Right lung (tissue), 5 donors: ENCODE data around the gene MYH7B. TPM values are rescaled to one million over a fixed set of nuclear protein-coding genes. Genes with fewer than 3 reads are reported as not detected.

ENCODE experiments used
- DNase-seq, 2 donors: peaks; one replicate each; pipeline ENCODE4 v3.0.0-alpha.2; 2013
- polyA plus RNA-seq, 5 donors: library from polyadenylated mRNA; unstranded; fragments of 120-200 nt; gene quantifications; one replicate each; pipeline versions ENCODE4 v1.2.1 to v1.2.3, GENCODE V29; 2013; ENCODE audit warnings: inconsistent platforms in 1 of 5, low replicate concordance in 1 of 5; ENCODE audit not compliant: insufficient read length in 5 of 5, insufficient read depth in 1 of 5

The MYH7B gene
- polyA plus RNA-seq, 5 donors, result 1.6 to 5.6 (median 2.1) TPM

DNA sequence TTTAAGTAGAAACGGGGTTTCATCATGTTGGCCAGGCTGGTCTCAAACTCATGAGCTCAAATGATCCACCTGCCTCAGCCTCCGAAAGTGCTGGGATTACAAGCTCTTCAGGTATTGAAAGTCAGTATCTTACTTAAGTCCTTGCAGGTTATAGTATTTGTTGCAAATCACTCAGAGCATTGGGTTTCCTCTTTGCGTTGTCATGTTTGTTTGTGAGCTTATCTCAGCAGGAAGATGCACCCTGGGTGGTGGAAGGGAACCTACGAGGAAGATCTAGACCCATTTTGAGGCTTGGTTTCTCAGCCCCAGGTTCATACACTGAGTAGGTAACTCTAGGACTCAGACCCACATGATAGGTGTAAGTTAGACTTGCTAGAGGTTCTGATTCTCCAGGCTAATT, 18.6 kb downstream of the MYH7B start:
- DNase-seq, result no peak

GRCh38 chr20:34976286-34976685, 20.6 kb downstream of the MYH7B start:
- DNase-seq, result no peak

DNA sequence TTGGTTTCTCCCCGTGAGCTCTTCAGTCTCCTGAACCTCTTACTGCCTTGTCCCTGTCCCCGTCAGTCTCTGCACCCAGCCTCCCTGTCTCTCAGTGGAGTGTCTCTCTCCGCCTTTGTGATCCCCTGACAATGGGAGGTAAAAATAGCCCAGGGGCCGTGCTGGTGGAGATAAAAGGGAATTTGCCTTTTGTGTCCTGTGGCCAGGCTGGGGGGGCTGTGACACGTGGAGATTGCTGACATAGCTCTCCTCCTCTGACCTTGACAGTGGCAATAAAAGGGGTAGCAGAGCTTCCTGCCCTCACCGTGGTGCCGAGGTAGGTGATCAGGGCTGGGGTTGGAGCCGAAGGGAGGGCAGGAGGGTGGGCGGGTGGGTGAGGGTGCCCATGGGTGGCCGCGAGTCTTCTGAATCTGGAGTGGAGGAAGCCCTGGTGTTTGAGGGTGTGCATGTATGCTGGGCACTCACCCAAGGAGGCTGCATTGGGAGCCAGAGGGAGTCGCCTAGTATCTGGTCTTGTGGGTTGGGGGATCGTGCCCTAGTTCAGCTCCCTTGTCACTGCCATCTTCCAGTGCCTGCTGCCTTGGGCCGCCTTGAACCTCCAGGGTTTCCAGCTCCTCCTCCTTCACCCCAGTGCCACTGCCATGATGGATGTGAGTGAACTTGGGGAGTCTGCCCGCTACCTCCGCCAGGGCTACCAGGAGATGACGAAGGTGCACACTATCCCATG, 21.9 kb downstream of the MYH7B start:
- DNase-seq, result no peak

GRCh38 chr20:34978092-34978744, 22.6 kb downstream of the MYH7B start:
- DNase-seq, result no peak

DNA sequence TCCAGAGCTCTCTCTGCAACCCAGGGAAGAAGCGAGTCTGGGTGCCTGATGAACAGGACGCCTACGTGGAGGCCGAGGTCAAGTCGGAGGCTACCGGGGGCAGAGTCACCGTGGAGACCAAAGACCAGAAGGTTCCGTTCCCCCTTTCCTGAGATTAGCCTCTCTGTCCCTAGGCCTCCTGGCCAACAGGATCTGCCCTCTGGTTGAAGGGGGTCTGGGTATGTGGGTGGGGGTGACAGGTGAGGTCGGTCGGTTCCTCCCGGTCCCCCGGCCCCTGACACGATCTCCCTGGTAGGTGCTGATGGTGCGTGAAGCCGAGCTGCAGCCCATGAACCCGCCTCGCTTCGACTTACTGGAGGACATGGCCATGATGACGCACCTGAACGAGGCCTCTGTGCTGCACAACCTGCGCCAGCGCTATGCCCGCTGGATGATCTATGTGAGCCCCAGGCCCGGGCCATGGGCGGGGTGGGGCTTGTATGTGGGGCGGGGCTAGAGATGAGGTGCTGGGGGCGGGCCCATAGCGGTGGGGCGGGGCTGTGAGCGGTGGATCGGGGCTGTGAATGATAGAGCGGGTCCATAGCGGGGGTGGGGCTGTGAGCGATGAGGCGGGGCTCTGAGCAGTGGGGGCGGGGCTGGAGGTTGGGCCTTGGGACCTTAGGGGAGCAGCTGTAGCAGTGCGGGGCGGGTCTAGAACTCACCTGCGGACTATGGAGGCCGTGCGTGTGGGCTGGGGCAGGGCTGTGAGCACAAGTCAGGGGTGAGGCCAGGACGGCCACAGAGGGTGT, 23.9 kb downstream of the MYH7B start:
- DNase-seq, result no peak

DNA sequence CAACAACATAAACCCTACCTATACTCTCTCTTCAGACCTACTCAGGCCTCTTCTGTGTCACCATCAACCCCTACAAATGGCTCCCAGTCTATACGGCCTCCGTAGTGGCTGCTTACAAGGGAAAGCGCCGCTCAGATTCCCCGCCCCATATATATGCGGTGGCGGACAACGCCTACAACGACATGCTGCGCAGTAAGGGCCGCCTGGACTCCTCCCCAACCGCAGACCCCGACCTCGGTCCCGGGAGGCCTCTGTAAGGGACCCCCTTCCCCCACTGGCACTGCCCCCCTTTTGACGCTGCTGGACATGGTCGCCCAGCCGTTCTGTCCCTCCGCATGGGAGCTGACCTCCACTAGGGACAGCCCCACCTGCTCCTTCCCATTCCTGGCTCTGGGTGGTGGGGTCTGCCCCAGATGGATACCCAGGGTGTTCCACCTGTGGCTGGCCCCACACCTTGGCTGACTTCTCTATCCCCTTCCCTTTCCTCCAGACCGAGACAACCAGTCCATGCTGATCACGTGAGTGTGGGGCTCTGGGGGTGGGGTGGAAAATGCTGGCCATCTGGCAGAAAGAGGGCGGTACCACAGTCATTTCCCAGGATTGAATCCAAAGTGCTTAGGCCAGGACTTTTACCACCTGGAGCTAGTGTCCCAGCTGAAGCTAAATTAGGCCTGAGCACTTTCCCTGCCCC, 25.0 kb downstream of the MYH7B start:
- DNase-seq, result no peak

DNA sequence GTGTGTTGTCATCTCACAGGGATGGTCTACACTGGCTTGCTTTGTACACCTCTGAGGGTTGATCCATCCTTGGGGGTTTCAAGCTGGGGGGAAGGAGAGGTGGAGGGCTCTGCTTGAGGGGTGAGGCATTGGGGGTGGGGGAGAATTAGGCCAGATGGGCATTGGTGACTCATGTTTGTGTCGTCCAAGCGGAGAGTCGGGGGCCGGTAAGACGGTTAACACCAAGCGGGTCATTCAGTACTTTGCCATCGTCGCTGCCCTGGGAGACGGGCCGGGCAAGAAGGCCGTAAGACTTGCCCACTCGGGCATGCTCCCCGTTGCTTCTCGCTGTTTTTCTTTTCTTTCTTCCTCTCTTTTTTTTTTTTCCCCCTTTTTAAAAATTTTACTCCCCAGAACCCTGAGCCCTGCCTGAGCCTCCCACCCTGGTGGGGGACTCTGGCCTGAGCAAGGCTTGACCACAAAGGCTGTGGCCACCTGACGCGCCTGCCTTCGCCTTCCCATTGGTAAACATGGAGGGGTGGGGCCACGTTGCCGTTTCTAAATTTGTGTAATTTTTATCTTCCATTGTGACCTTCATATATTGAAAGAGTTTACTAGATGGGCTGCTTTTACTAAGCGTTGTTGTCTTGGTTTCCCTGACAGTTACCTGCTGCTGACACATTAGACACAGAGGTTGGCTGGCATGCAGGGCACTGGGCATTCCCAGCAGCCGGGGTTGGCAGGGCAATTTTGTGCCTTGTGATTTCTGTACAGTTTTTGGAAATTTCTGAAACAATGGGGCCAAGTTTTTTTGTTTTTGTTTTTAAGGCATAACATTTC, 26.8 kb downstream of the MYH7B start:
- DNase-seq, result no peak

DNA sequence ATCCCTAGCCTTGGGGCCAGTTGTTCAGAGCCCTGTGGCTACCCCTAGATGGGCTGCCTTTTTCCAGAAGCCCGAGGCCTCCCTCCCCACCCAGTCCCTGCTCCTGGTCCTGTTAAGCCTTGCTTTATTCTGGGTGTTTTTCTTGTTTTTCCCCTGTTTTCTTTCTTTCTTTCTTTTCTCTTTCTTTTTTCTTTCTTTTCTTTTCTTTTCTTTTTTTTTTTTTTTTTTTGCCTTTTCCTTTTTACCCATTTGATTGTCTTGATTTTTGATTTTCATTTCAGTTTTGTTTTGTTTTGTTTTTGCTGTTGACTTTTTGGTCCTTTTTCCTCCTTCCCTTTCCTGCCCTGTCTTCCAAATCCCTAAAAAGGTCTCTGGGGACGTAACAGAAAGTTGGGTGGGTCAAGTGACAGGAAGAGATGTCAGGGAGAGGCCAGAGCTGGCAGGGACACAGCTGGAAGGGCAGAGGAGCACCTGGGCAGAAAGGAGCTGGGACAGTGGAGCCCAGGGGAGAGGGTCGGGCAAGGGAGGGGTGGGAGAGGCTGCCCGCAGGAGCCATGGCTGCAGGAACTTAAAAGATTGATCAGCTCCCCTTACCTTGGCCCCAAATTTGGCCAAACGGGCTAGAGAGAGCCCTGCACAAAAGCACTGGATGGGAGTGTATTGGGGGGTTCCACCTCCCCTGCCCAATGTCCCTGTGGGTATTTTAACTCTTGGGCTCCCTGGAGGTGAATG, 27.6 kb downstream of the MYH7B start:
- no peak for DNase-seq

GRCh38 chr20:34983995-34984735, 28.5 kb downstream of the MYH7B start:
- DNase-seq, result no peak

- DNase-seq, result no peak
Observed at GRCh38 chr20:34984756-34985261, 29.1 kb downstream of the MYH7B start.

- DNase-seq, result no peak
Observed at GRCh38 chr20:34985461-34986310, 30.0 kb downstream of the MYH7B start.

- no peak for DNase-seq
Observed at GRCh38 chr20:34986311-34987287, 30.9 kb downstream of the MYH7B start.

- peak; percentile 22 to 35 for DNase-seq
Observed at GRCh38 chr20:34987288-34988190, 31.9 kb downstream of the MYH7B start.

GRCh38 chr20:34988191-34988540, 32.5 kb downstream of the MYH7B start:
- no peak for DNase-seq

- DNase-seq, result no peak
Observed at GRCh38 chr20:34989118-34989517, 33.5 kb downstream of the MYH7B start.

- no peak for DNase-seq
Observed at GRCh38 chr20:34989670-34990069, 34.0 kb downstream of the MYH7B start.
